ENCODE data around the gene INMT. TPM values are rescaled to one million over a fixed set of nuclear protein-coding genes. Genes with fewer than 3 reads are reported as not detected.

The INMT gene
- total and polyA plus RNA-seq, 2 experiments from 2014 or later = 0.79 to 1.1 TPM

DNA sequence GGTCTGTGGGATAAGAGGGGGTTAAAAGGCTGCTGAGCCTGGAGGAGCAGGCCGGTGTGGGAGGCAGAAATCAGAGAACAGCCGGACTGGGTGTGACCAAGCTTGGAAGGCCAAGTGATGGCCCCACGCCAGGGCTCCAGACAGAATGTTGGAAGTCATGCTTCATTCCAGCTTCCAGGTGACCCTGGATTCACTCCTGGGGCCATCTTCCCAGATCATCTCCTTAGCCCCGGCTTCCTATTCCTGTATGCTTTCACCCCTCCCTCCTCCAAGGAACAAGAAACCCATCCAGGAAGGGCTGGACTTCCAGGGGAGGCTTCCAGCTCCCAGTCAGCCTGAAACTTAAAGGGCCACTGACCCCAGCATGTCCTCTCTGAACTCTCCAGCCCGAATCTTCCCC is 1.0 kb downstream of the INMT start:
- no peaks in the 10 kb centered on the region for H3K36me3 ChIP-seq (ENCODE audit: insufficient read depth)
- H3K27me3 ChIP-seq (ENCODE audit: insufficient read depth) = no peaks in the 10 kb centered on the region
- H3K9me2 ChIP-seq (ENCODE audit: insufficient read depth) = peaks cover 11% of the 10 kb centered on the region; the same call in 1 of the 2 replicates
- H3K27ac Mint-ChIP-seq = no peak overlapping the region
- H3K4me1 ChIP-seq (ENCODE audit: insufficient read depth) = no peaks in the 10 kb centered on the region
- H3K4me3 ChIP-seq = no peak overlapping the region
- H4K20me1 ChIP-seq (replicated peaks; ENCODE audit: insufficient read depth) = no peaks in the 10 kb centered on the region
- no peak for ATAC-seq
- no peak overlapping the region for H3K27ac ChIP-seq (ENCODE audit: low read depth)
- no peaks in the 10 kb centered on the region for H3K79me2 ChIP-seq (replicated peaks; ENCODE audit: insufficient read depth)
- no peak overlapping the region for H3K4me3 Mint-ChIP-seq
- H3F3A ChIP-seq (replicated peaks; ENCODE audit: low read depth) = no peaks in the 10 kb centered on the region
- TF ChIP-seq NANOG (IDR thresholded peaks at IDR 0.05; ENCODE audit: borderline replicate concordance) (no peak), STAT1 (IDR thresholded peaks at IDR 0.05; ENCODE audit: unreplicated experiment) (no peak), ZNF114 (CRISPR knock-in tag; IDR thresholded peaks at IDR 0.05) (no peak), ETS1 (IDR thresholded peaks at IDR 0.05) (no peak), CTCF (conservative IDR thresholded peaks at IDR 0.05; ENCODE audit: low read depth in 2 of 2) (no peak), CREB1 (CRISPR knock-in tag; IDR thresholded peaks at IDR 0.05; ENCODE audit: low read depth) (no peak), EZH2phosphoT487 (IDR thresholded peaks at IDR 0.05; ENCODE audit: unreplicated experiment) (no peak)
- TF ChIP-seq, protein P1, sequence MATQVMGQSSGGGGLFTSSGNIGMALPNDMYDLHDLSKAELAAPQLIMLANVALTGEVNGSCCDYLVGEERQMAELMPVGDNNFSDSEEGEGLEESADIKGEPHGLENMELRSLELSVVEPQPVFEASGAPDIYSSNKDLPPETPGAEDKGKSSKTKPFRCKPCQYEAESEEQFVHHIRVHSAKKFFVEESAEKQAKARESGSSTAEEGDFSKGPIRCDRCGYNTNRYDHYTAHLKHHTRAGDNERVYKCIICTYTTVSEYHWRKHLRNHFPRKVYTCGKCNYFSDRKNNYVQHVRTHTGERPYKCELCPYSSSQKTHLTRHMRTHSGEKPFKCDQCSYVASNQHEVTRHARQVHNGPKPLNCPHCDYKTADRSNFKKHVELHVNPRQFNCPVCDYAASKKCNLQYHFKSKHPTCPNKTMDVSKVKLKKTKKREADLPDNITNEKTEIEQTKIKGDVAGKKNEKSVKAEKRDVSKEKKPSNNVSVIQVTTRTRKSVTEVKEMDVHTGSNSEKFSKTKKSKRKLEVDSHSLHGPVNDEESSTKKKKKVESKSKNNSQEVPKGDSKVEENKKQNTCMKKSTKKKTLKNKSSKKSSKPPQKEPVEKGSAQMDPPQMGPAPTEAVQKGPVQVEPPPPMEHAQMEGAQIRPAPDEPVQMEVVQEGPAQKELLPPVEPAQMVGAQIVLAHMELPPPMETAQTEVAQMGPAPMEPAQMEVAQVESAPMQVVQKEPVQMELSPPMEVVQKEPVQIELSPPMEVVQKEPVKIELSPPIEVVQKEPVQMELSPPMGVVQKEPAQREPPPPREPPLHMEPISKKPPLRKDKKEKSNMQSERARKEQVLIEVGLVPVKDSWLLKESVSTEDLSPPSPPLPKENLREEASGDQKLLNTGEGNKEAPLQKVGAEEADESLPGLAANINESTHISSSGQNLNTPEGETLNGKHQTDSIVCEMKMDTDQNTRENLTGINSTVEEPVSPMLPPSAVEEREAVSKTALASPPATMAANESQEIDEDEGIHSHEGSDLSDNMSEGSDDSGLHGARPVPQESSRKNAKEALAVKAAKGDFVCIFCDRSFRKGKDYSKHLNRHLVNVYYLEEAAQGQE (IDR thresholded peaks at IDR 0.05; ENCODE audit: unreplicated experiment) = no peak
- TF ChIP-seq, protein P2, sequence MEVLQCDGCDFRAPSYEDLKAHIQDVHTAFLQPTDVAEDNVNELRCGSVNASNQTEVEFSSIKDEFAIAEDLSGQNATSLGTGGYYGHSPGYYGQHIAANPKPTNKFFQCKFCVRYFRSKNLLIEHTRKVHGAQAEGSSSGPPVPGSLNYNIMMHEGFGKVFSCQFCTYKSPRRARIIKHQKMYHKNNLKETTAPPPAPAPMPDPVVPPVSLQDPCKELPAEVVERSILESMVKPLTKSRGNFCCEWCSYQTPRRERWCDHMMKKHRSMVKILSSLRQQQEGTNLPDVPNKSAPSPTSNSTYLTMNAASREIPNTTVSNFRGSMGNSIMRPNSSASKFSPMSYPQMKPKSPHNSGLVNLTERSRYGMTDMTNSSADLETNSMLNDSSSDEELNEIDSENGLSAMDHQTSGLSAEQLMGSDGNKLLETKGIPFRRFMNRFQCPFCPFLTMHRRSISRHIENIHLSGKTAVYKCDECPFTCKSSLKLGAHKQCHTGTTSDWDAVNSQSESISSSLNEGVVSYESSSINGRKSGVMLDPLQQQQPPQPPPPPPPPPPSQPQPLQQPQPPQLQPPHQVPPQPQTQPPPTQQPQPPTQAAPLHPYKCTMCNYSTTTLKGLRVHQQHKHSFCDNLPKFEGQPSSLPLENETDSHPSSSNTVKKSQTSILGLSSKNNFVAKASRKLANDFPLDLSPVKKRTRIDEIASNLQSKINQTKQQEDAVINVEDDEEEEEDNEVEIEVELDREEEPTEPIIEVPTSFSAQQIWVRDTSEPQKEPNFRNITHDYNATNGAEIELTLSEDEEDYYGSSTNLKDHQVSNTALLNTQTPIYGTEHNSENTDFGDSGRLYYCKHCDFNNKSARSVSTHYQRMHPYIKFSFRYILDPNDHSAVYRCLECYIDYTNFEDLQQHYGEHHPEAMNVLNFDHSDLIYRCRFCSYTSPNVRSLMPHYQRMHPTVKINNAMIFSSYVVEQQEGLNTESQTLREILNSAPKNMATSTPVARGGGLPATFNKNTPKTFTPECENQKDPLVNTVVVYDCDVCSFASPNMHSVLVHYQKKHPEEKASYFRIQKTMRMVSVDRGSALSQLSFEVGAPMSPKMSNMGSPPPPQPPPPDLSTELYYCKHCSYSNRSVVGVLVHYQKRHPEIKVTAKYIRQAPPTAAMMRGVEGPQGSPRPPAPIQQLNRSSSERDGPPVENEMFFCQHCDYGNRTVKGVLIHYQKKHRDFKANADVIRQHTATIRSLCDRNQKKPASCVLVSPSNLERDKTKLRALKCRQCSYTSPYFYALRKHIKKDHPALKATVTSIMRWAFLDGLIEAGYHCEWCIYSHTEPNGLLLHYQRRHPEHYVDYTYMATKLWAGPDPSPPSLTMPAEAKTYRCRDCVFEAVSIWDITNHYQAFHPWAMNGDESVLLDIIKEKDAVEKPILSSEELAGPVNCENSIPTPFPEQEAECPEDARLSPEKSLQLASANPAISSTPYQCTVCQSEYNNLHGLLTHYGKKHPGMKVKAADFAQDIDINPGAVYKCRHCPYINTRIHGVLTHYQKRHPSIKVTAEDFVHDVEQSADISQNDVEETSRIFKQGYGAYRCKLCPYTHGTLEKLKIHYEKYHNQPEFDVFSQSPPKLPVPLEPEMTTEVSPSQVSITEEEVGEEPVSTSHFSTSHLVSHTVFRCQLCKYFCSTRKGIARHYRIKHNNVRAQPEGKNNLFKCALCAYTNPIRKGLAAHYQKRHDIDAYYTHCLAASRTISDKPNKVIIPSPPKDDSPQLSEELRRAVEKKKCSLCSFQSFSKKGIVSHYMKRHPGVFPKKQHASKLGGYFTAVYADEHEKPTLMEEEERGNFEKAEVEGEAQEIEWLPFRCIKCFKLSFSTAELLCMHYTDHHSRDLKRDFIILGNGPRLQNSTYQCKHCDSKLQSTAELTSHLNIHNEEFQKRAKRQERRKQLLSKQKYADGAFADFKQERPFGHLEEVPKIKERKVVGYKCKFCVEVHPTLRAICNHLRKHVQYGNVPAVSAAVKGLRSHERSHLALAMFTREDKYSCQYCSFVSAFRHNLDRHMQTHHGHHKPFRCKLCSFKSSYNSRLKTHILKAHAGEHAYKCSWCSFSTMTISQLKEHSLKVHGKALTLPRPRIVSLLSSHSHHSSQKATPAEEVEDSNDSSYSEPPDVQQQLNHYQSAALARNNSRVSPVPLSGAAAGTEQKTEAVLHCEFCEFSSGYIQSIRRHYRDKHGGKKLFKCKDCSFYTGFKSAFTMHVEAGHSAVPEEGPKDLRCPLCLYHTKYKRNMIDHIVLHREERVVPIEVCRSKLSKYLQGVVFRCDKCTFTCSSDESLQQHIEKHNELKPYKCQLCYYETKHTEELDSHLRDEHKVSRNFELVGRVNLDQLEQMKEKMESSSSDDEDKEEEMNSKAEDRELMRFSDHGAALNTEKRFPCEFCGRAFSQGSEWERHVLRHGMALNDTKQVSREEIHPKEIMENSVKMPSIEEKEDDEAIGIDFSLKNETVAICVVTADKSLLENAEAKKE (CRISPR knock-in tag; IDR thresholded peaks at IDR 0.05) = no peak
- no peaks in the 10 kb centered on the region for H3K9me3 Mint-ChIP-seq
- no peak for DNase-seq (ENCODE audit: low spot score)
- H3K27me3 Mint-ChIP-seq (ENCODE audit: insufficient read depth, low read depth, poor library complexity) = peaks cover 3% of the 10 kb centered on the region
- no peaks in the 10 kb centered on the region for H3K4me1 Mint-ChIP-seq
- H3K36me3 Mint-ChIP-seq (ENCODE audit: low read depth) = no peaks in the 10 kb centered on the region; the same call in 2 of the 3 replicates
- H3K4me2 ChIP-seq = no peak overlapping the region
- no peak overlapping the region for H2AFZ ChIP-seq

All from GM23338 (cell line).